Gastrocnemius medialis (tissue), 4 donors: ENCODE results near the gene MYOM3.

Experiments used
- POLR2A ChIP-seq, 2 donors: fragments of 450-650 bp; IDR thresholded peaks; one replicate each; pipeline ENCODE4 v1.6.1; 2017; ENCODE audit warnings: antibody characterized with exemption in 2 of 2, mild to moderate bottlenecking in 2 of 2, moderate library complexity in 2 of 2
- TF ChIP-seq, protein P1 (sequence below), 5 experiments: fragments of 450-650 bp in 3 of 5; fragments of 200-600 bp in 2 of 5; sonication (generic) in 2 of 5; IDR thresholded peaks in 4 of 5; conservative IDR thresholded peaks in 1 of 5; 1 replicate in 4 of 5; 2 replicates in 1 of 5; pipeline ENCODE4 v1.5.1; 2016 to 2019; ENCODE audit warnings: antibody characterized with exemption in 5 of 5, mild to moderate bottlenecking in 3 of 5, moderate library complexity in 3 of 5

DNA sequence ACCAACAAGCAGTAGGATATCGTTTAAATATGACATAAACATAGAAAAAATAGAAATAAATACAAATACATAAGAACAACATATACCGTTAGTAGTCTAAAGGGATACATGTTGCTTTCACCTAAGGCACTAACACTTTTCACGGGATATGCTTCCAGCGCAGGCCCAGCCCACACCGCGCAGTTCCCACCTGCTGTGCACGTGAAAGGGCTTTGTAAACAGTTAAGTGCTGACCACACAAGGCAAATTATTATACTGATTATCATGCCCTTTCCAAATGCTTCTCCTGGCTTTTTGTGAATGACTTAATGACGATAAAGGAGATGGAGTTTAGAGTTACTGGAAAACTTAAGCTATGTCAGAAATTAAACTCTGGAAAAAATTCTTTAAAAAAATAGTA is 42.3 kb upstream of the MYOM3 start:
- TF ChIP-seq, protein P1, sequence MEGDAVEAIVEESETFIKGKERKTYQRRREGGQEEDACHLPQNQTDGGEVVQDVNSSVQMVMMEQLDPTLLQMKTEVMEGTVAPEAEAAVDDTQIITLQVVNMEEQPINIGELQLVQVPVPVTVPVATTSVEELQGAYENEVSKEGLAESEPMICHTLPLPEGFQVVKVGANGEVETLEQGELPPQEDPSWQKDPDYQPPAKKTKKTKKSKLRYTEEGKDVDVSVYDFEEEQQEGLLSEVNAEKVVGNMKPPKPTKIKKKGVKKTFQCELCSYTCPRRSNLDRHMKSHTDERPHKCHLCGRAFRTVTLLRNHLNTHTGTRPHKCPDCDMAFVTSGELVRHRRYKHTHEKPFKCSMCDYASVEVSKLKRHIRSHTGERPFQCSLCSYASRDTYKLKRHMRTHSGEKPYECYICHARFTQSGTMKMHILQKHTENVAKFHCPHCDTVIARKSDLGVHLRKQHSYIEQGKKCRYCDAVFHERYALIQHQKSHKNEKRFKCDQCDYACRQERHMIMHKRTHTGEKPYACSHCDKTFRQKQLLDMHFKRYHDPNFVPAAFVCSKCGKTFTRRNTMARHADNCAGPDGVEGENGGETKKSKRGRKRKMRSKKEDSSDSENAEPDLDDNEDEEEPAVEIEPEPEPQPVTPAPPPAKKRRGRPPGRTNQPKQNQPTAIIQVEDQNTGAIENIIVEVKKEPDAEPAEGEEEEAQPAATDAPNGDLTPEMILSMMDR (IDR thresholded peaks at IDR 0.05 in 4 of 5, conservative IDR thresholded peaks at IDR 0.05 in 1 of 5), result no peak
- no peak for TF ChIP-seq POLR2A (IDR thresholded peaks at IDR 0.05)
